MCF 10A (cell line): ENCODE data around the gene TLNRD1. TPM values are rescaled to one million over a fixed set of nuclear protein-coding genes. Genes with fewer than 3 reads are reported as not detected.

Experiments
- BruUV-seq: library from RNA; stranded (reverse); fragments of 400-500 nt; replicated peaks from 2 replicates; lab custom pipeline; 2021; lab: Mats Ljungman, UMichigan
- CTCF ChIA-PET: fragments of 300-600 bp; sonication (Branson Sonifier 250); formaldehyde crosslinking; extraction: SDS; loops from one replicate; lab custom pipeline; 2021; ENCODE audit warnings: antibody characterized with exemption, inconsistent platforms; lab: Yijun Ruan, JAX
- POLR2A ChIA-PET: fragments of 300-600, 350-650 bp; sonication (Branson Sonifier 250); formaldehyde crosslinking; extraction: SDS; loops from one replicate; lab custom pipeline; 2020; ENCODE audit warnings: antibody characterized with exemption, inconsistent platforms; lab: Yijun Ruan, JAX
- DNase-seq: peaks from one replicate; pipeline ENCODE4 v3.0.0-alpha.2; 2018; ENCODE audit not compliant: unreplicated experiment
- H3K27ac Mint-ChIP-seq: one replicate; pipeline ENCODE4 v1.8.0; 2022; ENCODE audit warnings: mild to moderate bottlenecking, low read depth, mixed read lengths; ENCODE audit not compliant: unreplicated experiment
- H3K27me3 Mint-ChIP-seq: one replicate; pipeline ENCODE4 v1.8.0; 2022; ENCODE audit warnings: mixed read lengths; ENCODE audit not compliant: insufficient read depth, unreplicated experiment
- H3K36me3 Mint-ChIP-seq: one replicate; pipeline ENCODE4 v1.8.0; 2022; ENCODE audit warnings: mild to moderate bottlenecking, moderate library complexity, mixed read lengths; ENCODE audit not compliant: insufficient read depth, unreplicated experiment
- H3K4me1 Mint-ChIP-seq: one replicate; pipeline ENCODE4 v1.8.0; 2022; ENCODE audit warnings: mixed read lengths; ENCODE audit not compliant: insufficient read depth, unreplicated experiment
- H3K4me3 Mint-ChIP-seq: one replicate; pipeline ENCODE4 v1.8.0; 2022; ENCODE audit warnings: mild to moderate bottlenecking, moderate library complexity, mixed read lengths; ENCODE audit not compliant: unreplicated experiment
- H3K9me3 Mint-ChIP-seq: one replicate; pipeline ENCODE4 v1.8.0; 2022; ENCODE audit warnings: mixed read lengths; ENCODE audit not compliant: unreplicated experiment
- intact Hi-C: fragments of 100-400 bp; cut with micrococcal nuclease; formaldehyde crosslinking; loops from 2 replicates; pipeline ENCODE4 v1.14.1; 2022
- total RNA-seq: library from RNA; stranded (reverse); gene quantifications from 2 replicates; pipeline ENCODE4 v1.2.3, GENCODE V29; 2022
- TF ChIP-seq, protein P1 (sequence below): fragments of 200-600 bp; IDR thresholded peaks from one replicate; pipeline ENCODE4 v1.8.0; 2022; ENCODE audit warnings: antibody characterized with exemption, mild to moderate bottlenecking; ENCODE audit not compliant: unreplicated experiment

The TLNRD1 gene
- total RNA-seq, 1 experiment from 2014 or later, result 17.1 TPM

DNA sequence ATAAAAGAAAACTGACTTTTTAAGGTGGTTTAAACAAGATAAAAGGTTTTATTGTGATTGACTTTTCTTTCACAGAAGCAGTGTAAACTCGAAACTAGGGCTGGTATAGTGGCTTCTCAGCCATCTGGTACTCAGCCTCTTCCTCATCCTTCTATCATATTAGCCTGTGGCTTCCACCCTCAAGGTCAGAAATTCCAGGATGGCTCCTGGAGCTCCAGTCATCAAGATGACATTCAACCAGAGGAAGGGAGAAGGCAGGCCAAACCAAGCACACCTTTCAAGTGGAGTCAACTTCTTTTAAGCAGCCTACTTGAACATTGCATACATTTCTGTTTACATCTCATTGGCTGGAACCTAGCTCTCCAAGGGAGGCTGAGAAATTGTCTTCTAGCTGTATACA is 9.8 kb upstream of the TLNRD1 start:
- ChIA-PET CTCF (interaction anchor here (0.6 to 1.7 kb wide), 5 partner anchors 10 to 541 kb away, joined by 3 to 6 read pairs (median 4); partner anchors contain the start of gene CEMIP), POLR2A (interaction anchor here (0.6 to 4.3 kb wide), 7 partner anchors 10 to 383 kb away, joined by 3 to 76 read pairs (median 3); partner anchors contain the start of gene TLNRD1)
- no peak for DNase-seq
- Mint-ChIP-seq H3K4me3 (no peak overlapping the region), H3K9me3 (no peaks in the 10 kb centered on the region), H3K36me3 (peaks cover 6% of the 10 kb centered on the region), H3K4me1 (peaks cover 32% of the 10 kb centered on the region), H3K27me3 (no peaks in the 10 kb centered on the region), H3K27ac (no peak overlapping the region)
- intact Hi-C loops, result no loop called here
- TF ChIP-seq, protein P1, sequence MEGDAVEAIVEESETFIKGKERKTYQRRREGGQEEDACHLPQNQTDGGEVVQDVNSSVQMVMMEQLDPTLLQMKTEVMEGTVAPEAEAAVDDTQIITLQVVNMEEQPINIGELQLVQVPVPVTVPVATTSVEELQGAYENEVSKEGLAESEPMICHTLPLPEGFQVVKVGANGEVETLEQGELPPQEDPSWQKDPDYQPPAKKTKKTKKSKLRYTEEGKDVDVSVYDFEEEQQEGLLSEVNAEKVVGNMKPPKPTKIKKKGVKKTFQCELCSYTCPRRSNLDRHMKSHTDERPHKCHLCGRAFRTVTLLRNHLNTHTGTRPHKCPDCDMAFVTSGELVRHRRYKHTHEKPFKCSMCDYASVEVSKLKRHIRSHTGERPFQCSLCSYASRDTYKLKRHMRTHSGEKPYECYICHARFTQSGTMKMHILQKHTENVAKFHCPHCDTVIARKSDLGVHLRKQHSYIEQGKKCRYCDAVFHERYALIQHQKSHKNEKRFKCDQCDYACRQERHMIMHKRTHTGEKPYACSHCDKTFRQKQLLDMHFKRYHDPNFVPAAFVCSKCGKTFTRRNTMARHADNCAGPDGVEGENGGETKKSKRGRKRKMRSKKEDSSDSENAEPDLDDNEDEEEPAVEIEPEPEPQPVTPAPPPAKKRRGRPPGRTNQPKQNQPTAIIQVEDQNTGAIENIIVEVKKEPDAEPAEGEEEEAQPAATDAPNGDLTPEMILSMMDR, result no peak
- BruUV-seq, result no TSS peak

DNA sequence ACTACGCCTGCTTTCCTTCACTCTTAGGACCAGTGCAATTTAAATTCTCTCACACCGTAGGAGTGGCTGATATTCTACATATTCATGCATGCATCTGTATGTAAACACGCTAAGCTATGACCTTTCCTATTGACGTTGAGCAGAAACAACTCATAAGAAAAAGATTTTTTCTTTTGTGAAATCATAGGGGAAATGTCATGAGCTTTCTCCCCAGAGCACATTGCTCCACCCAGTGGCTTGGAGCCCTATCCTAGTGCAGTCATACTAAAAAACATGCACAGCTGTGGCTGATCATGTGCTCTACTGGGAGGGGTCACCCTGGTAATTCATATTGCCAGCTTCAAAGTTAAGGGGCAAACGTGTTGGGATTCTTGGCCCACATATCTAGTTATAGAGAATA is 9.3 kb upstream of the TLNRD1 start:
- Mint-ChIP-seq H3K27me3 (no peaks in the 10 kb centered on the region), H3K27ac (no peak overlapping the region), H3K9me3 (no peaks in the 10 kb centered on the region), H3K4me3 (no peak overlapping the region), H3K4me1 (peaks cover 28% of the 10 kb centered on the region), H3K36me3 (peaks cover 6% of the 10 kb centered on the region)
- peak; percentile 16 for DNase-seq
- intact Hi-C loops, result no loop called here
- no TSS peak for BruUV-seq
- ChIA-PET CTCF (interaction anchor here (0.6 to 1.7 kb wide), 5 partner anchors 10 to 329 kb away, joined by 3 to 5 read pairs (median 3); partner anchors contain the start of gene CEMIP), POLR2A (interaction anchor here (1.0 to 4.3 kb wide), 3 partner anchors 9 to 128 kb away, joined by 3 to 76 read pairs (median 6); partner anchors contain the start of gene TLNRD1)
- TF ChIP-seq, protein P1, result no peak

DNA sequence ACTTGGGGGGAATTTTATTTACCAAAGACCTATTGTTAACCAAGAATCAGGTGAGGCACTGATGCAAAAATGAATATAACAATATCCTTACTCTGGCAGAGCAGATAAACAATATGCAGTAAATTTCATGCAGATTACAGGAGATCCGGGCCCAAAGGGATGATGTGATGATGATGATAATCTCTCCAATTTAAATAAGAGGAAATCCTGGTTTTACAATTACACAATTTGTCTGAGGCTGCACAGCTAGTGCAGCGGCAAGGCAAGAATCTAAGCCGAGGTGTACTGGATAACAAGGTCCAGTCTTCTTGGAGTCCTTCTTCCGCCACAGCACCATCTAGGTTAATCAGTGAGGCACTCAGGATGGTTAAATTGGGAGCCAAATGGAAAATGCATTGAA is 8.7 kb upstream of the TLNRD1 start:
- BruUV-seq, result no TSS peak
- no peak overlapping the region for H3K4me3 Mint-ChIP-seq
- TF ChIP-seq, protein P1, result no peak
- POLR2A ChIA-PET, result interaction anchor here (4.3 kb wide), 1 partner anchor 8 kb away, joined by 76 read pairs; the partner anchor contains the start of gene TLNRD1
- H3K4me1 Mint-ChIP-seq, result peaks cover 22% of the 10 kb centered on the region
- H3K27me3 Mint-ChIP-seq, result no peaks in the 10 kb centered on the region
- no peak for DNase-seq
- H3K27ac Mint-ChIP-seq, result no peak overlapping the region
- intact Hi-C loops, result no loop called here
- no peaks in the 10 kb centered on the region for H3K9me3 Mint-ChIP-seq
- peaks cover 6% of the 10 kb centered on the region for H3K36me3 Mint-ChIP-seq
- CTCF ChIA-PET, result interaction anchor here (0.6 to 1.4 kb wide), 4 partner anchors 213 to 468 kb away, joined by 3 to 7 read pairs (median 4); partner anchors contain the start of gene CEMIP

DNA sequence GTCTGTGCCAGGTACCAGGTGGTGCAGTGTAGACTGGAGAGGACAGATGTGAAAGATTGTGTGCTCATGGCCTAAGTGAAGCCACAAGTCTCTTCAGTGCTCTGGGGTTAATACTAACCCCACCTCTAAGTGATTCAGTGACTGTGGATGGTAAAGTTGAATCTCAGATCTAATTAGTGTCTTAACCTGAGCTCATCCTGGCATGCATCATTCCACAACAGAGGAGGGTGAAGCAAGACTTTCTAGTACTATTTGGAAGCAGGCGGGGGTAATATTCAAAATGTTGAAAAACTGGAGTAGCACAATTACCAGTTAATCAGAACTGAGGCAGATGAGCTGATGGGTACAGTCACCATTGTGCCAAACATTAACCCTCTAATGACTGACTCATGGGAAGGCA is 8.3 kb upstream of the TLNRD1 start:
- no peak overlapping the region for H3K4me3 Mint-ChIP-seq
- CTCF ChIA-PET, result interaction anchor here (0.6 to 1.4 kb wide), 2 partner anchors 274 to 467 kb away, joined by 4 to 7 read pairs; no protein-coding TSS in a partner anchor
- no peaks in the 10 kb centered on the region for H3K27me3 Mint-ChIP-seq
- POLR2A ChIA-PET, result no interaction called here
- TF ChIP-seq, protein P1, result no peak
- intact Hi-C loops, result no loop called here
- no peaks in the 10 kb centered on the region for H3K9me3 Mint-ChIP-seq
- no TSS peak for BruUV-seq
- DNase-seq, result no peak
- H3K27ac Mint-ChIP-seq, result no peak overlapping the region
- peaks cover 6% of the 10 kb centered on the region for H3K36me3 Mint-ChIP-seq
- peaks cover 21% of the 10 kb centered on the region for H3K4me1 Mint-ChIP-seq
